ENCODE results near the gene PITX2. TPM values are rescaled to one million over a fixed set of nuclear protein-coding genes. Genes with fewer than 3 reads are reported as not detected.

PITX2 gene
- total RNA-seq (2014; rRNA removed): 60.5 and 67.0 TPM in 2 replicates
- polyA plus RNA-seq (2012): 39.3 TPM

GRCh38 chr4:110622841-110623717 is at the start of gene PITX2:
TSS of gene PITX2 (minus strand) at chr4:110623077. CDS start at chr4:110622460, 617 bp downstream.
- DNase-seq (ENCODE audit: low read depth): peak; percentile 99

DNA sequence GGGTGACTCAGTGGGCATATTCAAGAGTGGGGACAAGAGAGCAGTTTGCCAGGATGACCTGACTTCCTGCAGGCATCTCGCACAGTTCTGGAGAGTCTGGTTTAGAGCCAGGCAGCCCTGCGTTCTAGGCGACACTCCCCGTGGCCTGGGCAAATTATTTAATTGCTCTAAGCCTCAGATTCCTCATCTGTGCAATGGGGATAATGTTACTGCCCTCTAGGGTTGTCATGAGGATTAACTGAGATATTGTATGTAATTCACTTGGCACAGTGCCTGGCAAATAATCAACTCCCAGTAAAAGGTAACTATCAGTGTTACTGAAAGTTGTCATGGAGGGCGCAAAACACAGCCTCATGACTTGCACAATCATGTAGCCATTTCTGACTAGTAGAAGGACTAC is 48.8 kb upstream of the PITX2 start:
- no peak for DNase-seq (ENCODE audit: low read depth)

DNA sequence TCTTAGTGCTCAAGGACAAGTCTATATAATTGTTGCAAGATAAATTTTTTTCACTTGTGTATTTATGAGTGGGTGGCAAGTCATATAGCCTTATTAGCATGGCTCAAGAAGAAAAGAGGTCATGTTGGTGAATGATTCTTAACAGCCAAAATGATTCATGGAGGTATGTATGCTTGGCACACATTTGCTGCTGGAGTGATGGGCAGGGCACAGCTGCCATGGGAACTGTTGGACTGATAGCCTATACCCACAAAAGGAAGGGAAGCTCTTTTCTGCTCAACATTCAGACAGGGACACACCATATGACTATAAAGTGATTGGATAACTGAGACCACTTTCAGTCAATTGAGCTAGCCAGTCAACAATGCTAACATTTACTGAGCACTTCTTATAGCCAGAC is 46.8 kb upstream of the PITX2 start:
- peak; percentile 91 for DNase-seq (ENCODE audit: low read depth)

DNA sequence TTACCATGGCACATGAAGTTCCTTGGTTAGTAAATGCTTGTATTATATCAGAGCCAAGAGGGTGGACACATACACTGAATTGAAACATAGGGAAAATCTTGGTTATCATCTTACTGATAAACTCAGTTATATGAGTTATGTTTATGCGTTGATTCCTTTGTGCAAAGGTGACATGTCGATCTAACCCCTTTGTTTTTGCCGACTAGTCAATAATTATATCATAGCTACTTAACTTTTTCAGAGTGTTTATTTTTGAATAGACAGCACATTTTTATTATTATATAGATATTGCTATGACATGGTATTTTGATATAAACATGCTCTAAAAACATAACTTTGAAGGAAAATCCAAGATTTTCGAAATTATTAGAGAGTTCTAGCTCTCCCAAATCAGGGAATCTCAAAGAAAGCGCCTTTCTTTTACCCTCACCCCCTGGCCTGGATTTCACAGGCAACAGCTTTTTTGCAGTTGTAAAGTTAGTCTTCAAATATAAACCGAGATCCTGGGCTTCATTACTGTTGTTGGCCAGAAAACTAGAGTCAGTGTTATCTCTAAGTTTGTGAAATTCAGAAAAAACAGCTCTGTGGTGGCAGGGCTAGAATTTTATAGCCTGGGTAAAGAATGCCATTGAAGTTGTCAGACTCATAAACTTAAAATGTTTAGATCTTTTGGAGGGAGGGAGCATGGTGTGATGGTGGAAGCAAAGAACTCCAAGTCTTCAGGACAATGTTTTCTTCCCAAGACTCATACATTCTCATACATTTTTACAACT is 45.8 kb upstream of the PITX2 start:
- no peak for DNase-seq (ENCODE audit: low read depth)

DNA sequence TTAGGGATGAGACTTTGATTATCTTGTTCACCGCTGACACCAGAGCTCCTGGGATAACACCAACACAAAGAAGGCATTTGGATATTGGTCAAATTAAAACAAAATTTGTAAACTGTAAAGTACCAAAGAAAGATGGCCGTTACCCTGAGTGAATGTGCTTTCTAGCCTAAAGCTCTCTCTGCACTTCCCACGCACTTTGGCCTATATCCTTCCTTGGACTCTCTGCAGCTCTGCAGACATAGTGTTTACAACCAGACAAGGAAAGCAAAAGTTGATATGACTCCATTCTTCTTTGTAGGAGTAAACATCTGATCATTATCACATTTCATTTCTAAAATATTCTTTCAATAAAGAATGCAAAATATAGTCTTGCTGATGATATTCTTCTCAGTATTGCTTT is 44.8 kb upstream of the PITX2 start:
- no peak for DNase-seq (ENCODE audit: low read depth)

GRCh38 chr4:110666030-110666429 is 43.2 kb upstream of the PITX2 start:
- no peak for DNase-seq (ENCODE audit: low read depth)

DNA sequence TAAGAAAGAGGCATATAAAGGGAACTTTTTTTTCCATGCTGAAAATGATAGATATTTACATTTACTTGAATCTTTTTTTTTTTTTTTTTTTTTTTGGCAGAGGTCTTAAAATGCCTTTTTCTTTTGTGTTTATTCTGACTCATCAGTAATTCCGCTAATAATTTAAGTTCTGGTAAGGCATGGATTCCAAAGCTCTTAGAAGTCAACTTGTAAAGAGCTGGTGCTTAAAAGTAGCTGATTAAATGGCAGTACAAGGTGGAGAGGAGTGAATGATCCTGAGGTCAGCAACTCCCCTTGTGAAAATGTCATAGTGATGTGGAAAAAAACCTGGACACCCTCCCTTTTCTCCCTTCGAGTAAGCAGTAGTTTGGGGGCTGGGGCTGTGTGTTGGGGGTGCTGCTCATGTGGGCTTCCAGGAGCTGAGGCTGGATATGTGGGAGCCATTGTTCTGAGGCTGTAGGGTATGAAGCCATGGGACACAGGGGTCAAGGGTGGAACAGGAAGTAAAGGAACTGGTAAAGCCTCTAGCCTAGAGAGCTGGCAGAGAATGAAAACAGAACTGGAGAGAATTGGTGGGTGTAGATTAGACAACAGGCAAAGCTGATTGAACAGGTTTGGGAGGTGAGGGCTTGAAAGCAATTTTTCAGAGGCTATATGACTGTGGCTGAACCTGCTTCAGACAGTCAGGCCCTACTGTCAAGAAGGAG is 41.0 kb upstream of the PITX2 start:
- peak; percentile 77 for DNase-seq (ENCODE audit: low read depth)

DNA sequence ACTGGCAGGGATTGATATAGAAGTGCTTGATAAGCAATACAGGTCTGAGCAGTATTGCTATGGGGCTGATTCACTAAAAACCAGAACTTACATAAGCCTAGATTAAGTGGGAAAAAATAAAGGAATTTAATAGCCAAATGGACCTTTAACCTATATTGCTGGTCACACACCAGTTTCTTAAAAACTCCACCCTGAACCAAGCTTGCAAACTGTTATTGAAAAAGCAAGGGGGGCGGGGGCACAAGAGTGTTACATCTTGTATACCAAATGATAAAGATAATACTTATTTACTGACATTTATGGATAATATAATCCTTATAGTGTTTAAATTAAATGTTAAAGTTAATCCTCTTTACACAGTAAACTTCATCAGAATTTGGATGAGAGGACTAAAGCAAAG is 40.3 kb upstream of the PITX2 start:
- DNase-seq (ENCODE audit: low read depth): no peak

GRCh38 chr4:110660755-110661154 is 37.9 kb upstream of the PITX2 start:
- DNase-seq (ENCODE audit: low read depth): no peak

- no peak for DNase-seq (ENCODE audit: low read depth)
Observed at GRCh38 chr4:110654254-110654635, 31.4 kb upstream of the PITX2 start.

- DNase-seq (ENCODE audit: low read depth): no peak
Observed at GRCh38 chr4:110653321-110654253, 30.7 kb upstream of the PITX2 start.

DNA sequence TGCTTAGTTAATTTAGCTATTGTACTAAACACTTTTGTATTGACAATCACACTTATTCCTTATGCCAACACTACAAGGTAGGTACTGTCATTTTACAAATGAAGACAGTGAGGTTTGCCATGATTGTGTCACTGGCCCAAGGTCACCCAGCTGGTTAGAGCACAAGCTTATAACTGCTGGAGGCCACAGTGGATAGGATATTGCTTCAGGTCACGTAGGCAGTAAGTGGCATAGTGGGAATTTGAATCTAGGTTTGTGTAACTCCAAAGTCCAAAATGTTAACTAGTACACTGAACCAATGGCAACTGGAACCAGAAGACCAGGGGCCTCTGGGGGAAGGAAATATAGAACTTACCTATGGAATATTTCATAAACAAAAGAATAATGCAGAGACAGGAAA is 21.1 kb upstream of the PITX2 start:
- no peak for DNase-seq (ENCODE audit: low read depth)

- DNase-seq (ENCODE audit: low read depth): no peak
Observed at GRCh38 chr4:110643096-110643495, 20.2 kb upstream of the PITX2 start.

DNA sequence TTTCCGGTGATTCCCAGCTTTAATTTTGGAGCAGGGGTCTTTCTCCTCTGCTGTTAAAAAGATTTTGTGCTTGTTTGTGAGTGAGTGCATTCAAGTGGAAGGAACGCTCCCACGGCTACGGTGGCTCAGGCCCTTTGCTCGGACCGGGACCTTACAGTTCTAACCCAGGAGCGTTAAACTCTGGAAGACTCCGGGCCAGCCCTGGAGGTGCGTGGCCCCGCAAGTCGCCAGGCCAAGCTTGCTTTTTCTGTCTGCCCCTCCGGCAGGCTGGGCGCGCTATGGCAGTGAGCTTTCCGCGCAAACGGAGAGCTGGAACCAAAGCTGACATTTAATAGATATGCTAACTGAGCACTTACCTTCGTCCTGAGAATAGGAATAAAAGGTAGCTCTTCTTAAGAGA is 18.3 kb upstream of the PITX2 start:
- DNase-seq (ENCODE audit: low read depth): no peak

DNA sequence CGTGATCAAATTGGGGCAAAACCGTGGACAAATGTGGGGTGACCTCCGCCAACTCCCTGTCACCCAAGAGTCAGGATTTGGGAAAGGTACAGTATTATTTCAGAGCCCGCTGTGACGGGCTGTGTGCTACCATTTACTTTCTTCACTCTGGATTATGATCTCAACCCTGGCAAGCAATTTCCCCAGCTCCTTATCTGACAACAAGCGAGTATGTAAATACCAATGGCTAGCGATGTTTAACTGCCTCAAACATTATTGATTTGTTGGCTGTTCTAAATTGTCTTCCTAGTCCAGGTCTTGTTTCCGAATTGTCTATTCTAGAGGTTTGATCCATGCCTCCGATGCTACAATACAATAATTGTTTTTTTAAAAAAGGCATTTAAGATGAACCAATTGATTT is 17.7 kb upstream of the PITX2 start:
- DNase-seq (ENCODE audit: low read depth): no peak

DNA sequence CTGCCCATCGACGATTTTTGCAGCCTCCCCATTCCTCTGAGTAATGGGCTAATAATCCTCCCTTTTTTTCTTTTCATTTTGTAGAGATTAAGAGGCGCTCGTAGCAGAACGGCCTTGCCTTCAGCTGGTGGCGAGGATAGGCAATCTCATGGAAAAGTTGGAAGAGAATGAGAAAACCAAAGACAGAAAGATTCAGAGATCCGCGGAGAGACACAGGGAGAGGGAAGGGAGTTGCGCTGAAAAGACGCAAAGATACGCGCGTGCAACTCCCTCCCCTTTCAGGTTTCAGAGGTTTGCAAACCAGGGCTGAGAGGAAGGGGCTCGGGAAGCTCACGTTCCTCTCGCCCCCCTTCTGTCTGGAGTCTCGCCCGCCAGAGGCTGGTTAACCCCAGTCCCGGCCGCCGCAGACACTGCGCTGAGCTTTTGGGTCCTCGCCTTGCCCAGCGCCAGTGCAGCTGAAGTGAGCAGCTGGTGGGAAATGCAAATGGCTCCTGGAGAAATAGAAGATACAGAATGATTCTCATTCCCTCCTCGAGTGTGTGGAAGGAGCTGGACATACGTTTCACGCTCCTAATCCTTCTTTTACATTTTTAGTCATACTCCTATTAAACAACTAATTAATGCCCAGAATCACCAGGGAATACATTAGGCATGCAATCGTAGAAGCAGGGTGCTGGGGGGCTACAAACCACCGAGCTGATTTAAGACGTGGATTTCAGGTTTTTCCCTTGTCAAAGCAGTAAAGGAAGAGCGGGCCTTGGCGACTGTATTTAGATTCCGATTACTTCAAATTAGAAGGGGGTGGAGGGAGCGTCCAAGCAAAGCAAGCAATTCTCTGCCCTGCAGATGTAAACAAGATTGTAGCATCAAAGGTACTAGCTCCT is 16.6 kb upstream of the PITX2 start:
- DNase-seq (ENCODE audit: low read depth): peak; percentile 56

DNA sequence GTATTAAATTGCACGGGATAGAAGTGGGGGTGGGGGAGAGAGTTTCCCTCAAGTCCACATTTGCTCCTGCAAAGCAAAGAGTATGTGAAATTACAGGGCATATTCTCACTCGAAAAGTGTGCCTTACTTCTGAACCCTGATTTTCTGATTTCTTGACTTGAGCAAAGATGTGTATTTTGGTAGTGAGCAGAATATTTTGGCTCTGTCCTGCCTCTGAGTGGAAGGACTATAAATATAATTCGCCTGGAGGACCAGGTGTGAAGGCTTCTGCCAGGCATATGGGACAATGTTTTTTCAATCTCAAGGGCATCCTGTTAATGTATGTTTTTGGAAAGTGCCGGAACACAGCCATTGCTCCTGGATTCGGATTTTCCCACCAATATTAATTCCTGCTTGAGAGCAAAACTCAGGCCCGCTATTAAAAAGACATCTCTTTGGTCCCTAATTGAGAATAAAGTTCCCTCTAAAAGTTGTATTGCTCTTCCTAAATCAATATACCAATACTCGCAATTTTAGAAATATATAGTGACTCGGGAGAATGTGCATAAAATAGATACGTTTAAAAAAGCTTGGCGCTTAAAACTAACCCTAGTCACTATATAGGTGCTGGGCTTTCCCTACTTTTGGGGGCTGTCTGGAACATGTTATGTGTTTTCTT is 15.3 kb upstream of the PITX2 start:
- no peak for DNase-seq (ENCODE audit: low read depth)

DNA sequence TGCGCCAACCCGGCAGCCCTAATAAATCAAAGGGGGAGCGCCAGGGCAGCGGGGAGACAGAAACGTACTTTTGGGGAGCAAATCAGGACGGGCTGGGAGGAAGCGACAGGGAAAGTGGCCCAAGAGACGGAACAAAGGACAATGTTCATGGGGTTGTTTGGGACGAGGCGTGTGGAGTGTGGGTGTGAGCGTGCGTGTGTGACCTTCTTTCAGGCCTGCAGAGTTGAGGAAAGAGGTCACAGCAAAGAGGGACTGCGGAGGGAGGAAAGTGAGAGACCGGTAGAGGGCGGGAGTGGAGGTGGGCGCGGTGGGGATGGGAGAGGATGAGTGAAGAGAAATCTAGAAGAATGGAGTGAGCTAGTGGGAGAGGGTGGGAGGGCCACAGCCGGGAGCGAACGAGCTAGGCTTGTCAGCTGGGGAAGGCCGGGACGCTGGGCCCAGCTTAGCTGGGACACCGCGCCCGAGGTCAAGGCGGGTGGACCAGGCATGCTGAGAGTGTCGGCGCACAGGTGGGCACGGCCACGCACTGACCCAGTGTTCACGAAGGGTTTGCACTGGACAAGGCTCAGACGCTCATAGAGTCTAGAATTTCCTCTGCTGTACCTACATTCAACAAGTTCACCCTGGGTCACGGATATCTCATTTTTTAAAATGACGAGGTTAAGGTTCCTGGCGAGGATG is 14.7 kb upstream of the PITX2 start:
- DNase-seq (ENCODE audit: low read depth): peak; percentile 78
